Measurements from ENCODE around the gene ERFE.

Gene ERFE

GRCh38 chr2:238128534-238129001, 30.2 kb upstream of the ERFE start:
- Histone ChIP-seq H3K4me3 (ENCODE audit: low read depth, low read length) (no peak overlapping the region), H3K36me3 (replicated peaks) (no peaks in the 10 kb centered on the region), H3K27me3 (replicated peaks) (no peaks in the 10 kb centered on the region), H3K27ac (no peak overlapping the region)
- no peak for DNase-seq
- in situ Hi-C loops (cut with HindIII; ENCODE audit: low pct_ligation_motif_present, low sequenced_read_pairs), result no loop called here
- TF ChIP-seq CTCF (IDR thresholded peaks at IDR 0.05; ENCODE audit: low read depth, low read length, missing control alignments), result no peak

GRCh38 chr2:238129166-238130010, 29.4 kb upstream of the ERFE start:
- TF ChIP-seq CTCF (IDR thresholded peaks at IDR 0.05; ENCODE audit: low read depth, low read length, missing control alignments), result no peak
- no peak overlapping the region for H3K4me3 ChIP-seq (ENCODE audit: low read depth, low read length)
- no peak overlapping the region for H3K27ac ChIP-seq
- DNase-seq, result no peak
- H3K27me3 ChIP-seq (replicated peaks), result no peaks in the 10 kb centered on the region
- no peaks in the 10 kb centered on the region for H3K36me3 ChIP-seq (replicated peaks)
- in situ Hi-C loops (cut with HindIII; ENCODE audit: low pct_ligation_motif_present, low sequenced_read_pairs), result no loop called here

- in situ Hi-C loops (cut with HindIII; ENCODE audit: low pct_ligation_motif_present, low sequenced_read_pairs), result no loop called here
- Histone ChIP-seq H3K27ac (no peak overlapping the region), H3K4me3 (ENCODE audit: low read depth, low read length) (no peak overlapping the region), H3K36me3 (replicated peaks) (no peaks in the 10 kb centered on the region), H3K27me3 (replicated peaks) (no peaks in the 10 kb centered on the region)
- TF ChIP-seq CTCF (IDR thresholded peaks at IDR 0.05; ENCODE audit: low read depth, low read length, missing control alignments), result no peak
- DNase-seq, result no peak
Measured at GRCh38 chr2:238130111-238130695, 28.6 kb upstream of the ERFE start.

GRCh38 chr2:238130696-238131628, 27.8 kb upstream of the ERFE start:
- DNase-seq, result no peak
- no peak overlapping the region for H3K4me3 ChIP-seq (ENCODE audit: low read depth, low read length)
- H3K36me3 ChIP-seq (replicated peaks), result no peaks in the 10 kb centered on the region
- no peak overlapping the region for H3K27ac ChIP-seq
- TF ChIP-seq CTCF (IDR thresholded peaks at IDR 0.05; ENCODE audit: low read depth, low read length, missing control alignments), result no peak
- in situ Hi-C loops (cut with HindIII; ENCODE audit: low pct_ligation_motif_present, low sequenced_read_pairs), result no loop called here
- no peaks in the 10 kb centered on the region for H3K27me3 ChIP-seq (replicated peaks)

GRCh38 chr2:238131761-238132462, 26.9 kb upstream of the ERFE start:
- H3K27ac ChIP-seq, result no peak overlapping the region
- no peaks in the 10 kb centered on the region for H3K27me3 ChIP-seq (replicated peaks)
- TF ChIP-seq CTCF (IDR thresholded peaks at IDR 0.05; ENCODE audit: low read depth, low read length, missing control alignments), result no peak

More at GRCh38 chr2:238131761-238132462, 26.9 kb upstream of the ERFE start:
- H3K36me3 ChIP-seq (replicated peaks), result no peaks in the 10 kb centered on the region
- no peak for DNase-seq
- in situ Hi-C loops (cut with HindIII; ENCODE audit: low pct_ligation_motif_present, low sequenced_read_pairs), result no loop called here
- H3K4me3 ChIP-seq (ENCODE audit: low read depth, low read length), result no peak overlapping the region
